Suprapubic skin (tissue), 4 donors: ENCODE measurements around the gene CXCL1.

Experiments
- CTCF ChIP-seq, 2 donors: fragments of 200-600 bp in 1 of 2; fragments of 450-650 bp in 1 of 2; sonication (generic) in 1 of 2; IDR thresholded peaks; one replicate each; pipeline ENCODE4 v1.5.1; 2016 to 2019; ENCODE audit warnings: antibody characterized with exemption in 2 of 2, mild to moderate bottlenecking in 1 of 2, moderate library complexity in 1 of 2
- EP300 ChIP-seq: sonication (generic); formaldehyde crosslinking; IDR thresholded peaks from one replicate; pipeline ENCODE4 v1.6.1; 2017; ENCODE audit warnings: antibody characterized with exemption
- POLR2A ChIP-seq, 2 donors: fragments of 450-650 bp; IDR thresholded peaks; one replicate each; pipeline ENCODE4 v1.6.1; 2017; ENCODE audit warnings: antibody characterized with exemption in 2 of 2, mild to moderate bottlenecking in 2 of 2, moderate library complexity in 2 of 2
- POLR2AphosphoS5 ChIP-seq, 3 donors: sonication (generic); formaldehyde crosslinking; IDR thresholded peaks; one replicate each; pipeline ENCODE4 v1.6.1; 2017; ENCODE audit warnings: antibody characterized with exemption in 3 of 3

- no peak for TF ChIP-seq CTCF (IDR thresholded peaks at IDR 0.05)
- no peak for TF ChIP-seq POLR2AphosphoS5 (IDR thresholded peaks at IDR 0.05)
- TF ChIP-seq POLR2A (IDR thresholded peaks at IDR 0.05): no peak
- TF ChIP-seq EP300: no peak
Measured at GRCh38 chr4:73843369-73843768, 25.8 kb upstream of the CXCL1 start.
